K562 (cell line): ENCODE data around the gene PFKFB2.

Source experiments
- HEY1 ChIP-seq: fragments of 250-450 bp; sonication (Bioruptor Pico); IDR thresholded peaks from 2 replicates; pipeline ENCODE4 v1.5.0; 2020; ENCODE audit warnings: mild to moderate bottlenecking, moderate library complexity, borderline replicate concordance
- HMGN3 ChIP-seq: IDR thresholded peaks from 2 replicates; pipeline ENCODE4 v1.6.1; 2011; ENCODE audit warnings: borderline replicate concordance, low read depth, mild to moderate bottlenecking, mixed read lengths, low read length; ENCODE audit not compliant: insufficient read length; ENCODE audit errors: extremely low read depth

DNA sequence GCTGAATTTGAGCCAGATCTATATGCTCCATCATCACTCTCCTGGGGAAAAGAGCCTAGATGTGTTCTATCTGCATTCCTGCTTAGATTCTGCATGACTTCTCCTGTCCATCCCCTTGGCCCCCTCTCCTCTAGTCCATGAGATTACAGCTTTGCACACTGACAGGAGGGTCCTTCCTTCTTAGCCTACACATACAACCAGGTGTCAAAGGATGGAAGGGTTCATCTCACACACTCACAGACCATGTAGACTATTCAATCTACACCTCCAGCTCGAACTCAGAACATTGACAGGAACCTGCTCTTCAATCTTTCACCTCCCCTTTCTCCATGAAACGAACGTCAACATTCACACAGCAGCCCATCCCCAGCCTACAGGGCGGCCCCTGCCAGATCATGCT is 34.4 kb upstream of the PFKFB2 start:
- no peak for TF ChIP-seq HEY1 (CRISPR knock-in tag)
- TF ChIP-seq HMGN3: no peak
